ENCODE results near the gene KIAA1549. TPM values are rescaled to one million over a fixed set of nuclear protein-coding genes. Genes with fewer than 3 reads are reported as not detected.

The KIAA1549 gene
- total and polyA plus RNA-seq, 2 of the 8 experiments (the other 6 are each of a cell fraction or from before 2014, with no cell fraction given), result 6.5 to 17.3 TPM

DNA sequence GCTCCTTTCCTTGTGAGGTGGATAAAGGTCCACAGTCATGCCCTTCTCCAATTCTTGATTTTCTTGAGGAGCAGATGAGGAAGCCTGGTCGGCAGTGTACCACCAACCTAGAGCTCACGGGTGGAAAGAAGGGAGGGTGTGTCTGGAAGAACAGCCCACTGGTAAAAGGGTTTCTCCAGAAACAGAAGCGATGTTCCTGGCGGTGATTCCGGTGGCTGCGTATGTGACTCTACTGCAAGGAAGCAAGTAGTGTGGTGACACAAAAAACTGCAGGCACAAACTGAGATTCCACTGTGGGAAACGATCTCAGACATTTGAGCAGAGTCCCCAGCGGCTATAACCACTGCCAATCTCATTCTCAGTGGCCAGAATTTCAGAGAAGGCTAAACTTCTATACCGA, 117.3 kb downstream of the KIAA1549 start:
- Histone ChIP-seq H3K9ac (replicated peaks in 1 of 4; ENCODE audit: extremely low read depth in 1 of 4, low read depth in 3 of 4, low read length in 3 of 4) (no peak overlapping the region), H3K4me1 (replicated peaks in 1 of 4; ENCODE audit: control insufficient read depth in 3 of 4, insufficient read depth in 4 of 4, low read length in 3 of 4) (no peaks in the 10 kb centered on the region), H3K4ac (replicated peaks; ENCODE audit: insufficient read length, low read depth, low read length) (no peak overlapping the region), H2BK120ac (replicated peaks; ENCODE audit: low read depth, low read length) (no peak overlapping the region), H3K27me3 (replicated peaks in 1 of 4; ENCODE audit: control insufficient read depth in 3 of 4, extremely low read depth in 1 of 4, insufficient read depth in 3 of 4, low read length in 3 of 4) (no peaks in the 10 kb centered on the region), H3K27ac (ENCODE audit: low read depth, low read length) (no peak overlapping the region), H4K91ac (replicated peaks; ENCODE audit: insufficient read length, low read length) (no peak overlapping the region), H4K5ac (ENCODE audit: insufficient read length, low read depth, low read length) (no peak overlapping the region), H2BK20ac (ENCODE audit: low read length) (no peak overlapping the region), H3K79me1 (ENCODE audit: low read depth, low read length) (no peaks in the 10 kb centered on the region), H4K20me1 (replicated peaks in 1 of 2; ENCODE audit: control insufficient read depth in 1 of 2, insufficient read depth in 2 of 2, low read length in 2 of 2) (no peaks in the 10 kb centered on the region), H3K14ac (ENCODE audit: insufficient read length) (no peak overlapping the region), H3K79me2 (ENCODE audit: control insufficient read depth in 1 of 2, insufficient read depth in 2 of 2, low read length in 2 of 2) (no peaks in the 10 kb centered on the region), H3K4me2 (ENCODE audit: insufficient read depth in 1 of 2, low read depth in 2 of 2, low read length in 2 of 2) (no peak overlapping the region), H3K9me3 (ENCODE audit: insufficient read depth in 2 of 2, low read depth in 1 of 2, low read length in 1 of 2) (no peaks in the 10 kb centered on the region), H2BK12ac (ENCODE audit: low read depth, low read length) (no peak overlapping the region), H2AFZ (ENCODE audit: low read length) (no peak overlapping the region), H3K23ac (ENCODE audit: insufficient read length) (no peak overlapping the region), H3K4me3 (ENCODE audit: extremely low read depth in 1 of 4, insufficient read depth in 2 of 4, low read depth in 3 of 4, low read length in 4 of 4) (no peak overlapping the region), H3K23me2 (ENCODE audit: low read depth, low read length) (no peaks in the 10 kb centered on the region), H3K18ac (ENCODE audit: extremely low read depth, low read length) (no peak overlapping the region), H4K8ac (ENCODE audit: extremely low read depth, insufficient read depth, low read length) (no peak overlapping the region), H2AK5ac (ENCODE audit: low read depth, low read length) (no peak overlapping the region), H2BK5ac (ENCODE audit: low read depth, low read length) (no peak overlapping the region), H2BK15ac (ENCODE audit: low read length) (no peak overlapping the region), H3K36me3 (ENCODE audit: control insufficient read depth in 2 of 4, insufficient read depth in 4 of 4, low read length in 3 of 4) (peaks cover 3 to 24% (median 10%) of the 10 kb centered on the region in 4 experiments; a peak in 5 of 8 replicates), H3K56ac (replicated peaks; ENCODE audit: insufficient read length, low read depth, low read length) (no peak overlapping the region)
- FAIRE-seq, result no peak
- POLR2A ChIA-PET (ENCODE audit: partially characterized antibody), result no interaction called here
- no peak for DNase-seq (ENCODE audit: low read depth in 1 of 2, low spot score in 2 of 2)
- CTCF ChIA-PET (ENCODE audit: partially characterized antibody), result no interaction called here
- 90% methylated on average over 9 of the region's 9 CpGs; no CpG with 5 or more reads in 1 of the 2 experiments for WGBS, 2 experiments (ENCODE audit: extremely low coverage in 1 of 2, insufficient coverage in 1 of 2, insufficient read length in 1 of 2, insufficient replicate concordance in 2 of 2, low coverage in 1 of 2, low lambda C conversion rate in 2 of 2, missing lambda C conversion rate in 1 of 2)
- TF ChIP-seq CTBP2 (IDR thresholded peaks at IDR 0.05; ENCODE audit: borderline replicate concordance, insufficient read depth, insufficient read length, low read length) (no peak), POU5F1 (IDR thresholded peaks at IDR 0.05; ENCODE audit: low read depth, low read length) (no peak), BACH1 (IDR thresholded peaks at IDR 0.05; ENCODE audit: low read length) (no peak), SRF (IDR thresholded peaks at IDR 0.05; ENCODE audit: low read depth, low read length) (no peak), HDAC2 (IDR thresholded peaks at IDR 0.05; ENCODE audit: borderline replicate concordance in 1 of 2, low read depth in 2 of 2, low read length in 2 of 2) (no peak), GTF2F1 (IDR thresholded peaks at IDR 0.05; ENCODE audit: borderline replicate concordance, low read depth, low read length) (no peak), FOSL1 (IDR thresholded peaks at IDR 0.05; ENCODE audit: insufficient read depth, low read depth, low read length) (no peak), ZNF274 (IDR thresholded peaks at IDR 0.05; ENCODE audit: borderline replicate concordance, extremely low read depth, low read length) (no peak), SP4 (IDR thresholded peaks at IDR 0.05; ENCODE audit: low read length) (no peak), TEAD4 (IDR thresholded peaks at IDR 0.05; ENCODE audit: low read depth, low read length) (no peak), CBX5 (IDR thresholded peaks at IDR 0.05; ENCODE audit: low read depth, low read length) (no peak), KDM5A (IDR thresholded peaks at IDR 0.05; ENCODE audit: low read length) (no peak), KDM4A (IDR thresholded peaks at IDR 0.05; ENCODE audit: low read depth, low read length, severe bottlenecking) (no peak), TAF7 (optimal IDR thresholded peaks at IDR 0.05; ENCODE audit: borderline replicate concordance, low read depth, low read length) (no peak), CHD1 (IDR thresholded peaks at IDR 0.05; ENCODE audit: low read depth, low read length) (no peak)

All from H1 (cell line).